MM.1S (cell line): Measurements from ENCODE around the gene PDF.

ENCODE experiments used
- DNase-seq: peaks from one replicate; pipeline ENCODE4 v3.0.0-alpha.2; 2015
- H2AFZ ChIP-seq: fragments of 300-600 bp; sonication (generic); 2 replicates; pipeline ENCODE4 v1.6.0; 2016; ENCODE audit warnings: antibody characterized with exemption, low read length
- H3F3A ChIP-seq: fragments of 300-600 bp; sonication (generic); 2 replicates; pipeline ENCODE4 v1.6.1; 2016; ENCODE audit warnings: mild to moderate bottlenecking, antibody characterized with exemption, low read length, moderate library complexity, mixed read lengths; ENCODE audit not compliant: insufficient read depth
- H3K27ac ChIP-seq: fragments of 300-600 bp; sonication (generic); 2 replicates; pipeline ENCODE4 v1.5.1; 2016; ENCODE audit warnings: mild to moderate bottlenecking, low read length
- H3K27me3 ChIP-seq: fragments of 300-600 bp; sonication (generic); replicated peaks from 2 replicates; pipeline ENCODE4 v1.6.0; 2016; ENCODE audit warnings: low read length; ENCODE audit not compliant: insufficient read depth
- H3K36me3 ChIP-seq: fragments of 300-600 bp; sonication (generic); replicated peaks from 2 replicates; pipeline ENCODE4 v1.6.1; 2016; ENCODE audit warnings: mild to moderate bottlenecking, low read length, mixed read lengths; ENCODE audit not compliant: insufficient read depth
- H3K4me1 ChIP-seq: fragments of 300-600 bp; sonication (generic); 2 replicates; pipeline ENCODE4 v1.6.1; 2016; ENCODE audit warnings: low read length, mixed read lengths
- H3K4me2 ChIP-seq: fragments of 300-600 bp; sonication (generic); 2 replicates; pipeline ENCODE4 v1.6.0; 2016; ENCODE audit warnings: low read depth, low read length
- H3K4me3 ChIP-seq: fragments of 300-600 bp; sonication (generic); 2 replicates; pipeline ENCODE4 v1.5.1; 2016; ENCODE audit warnings: low read length, mixed read lengths
- H3K79me2 ChIP-seq: fragments of 300-600 bp; sonication (generic); 2 replicates; pipeline ENCODE4 v1.6.1; 2016; ENCODE audit warnings: mixed run types, low read length, mixed read lengths
- H3K9ac ChIP-seq: fragments of 300-600 bp; sonication (generic); 2 replicates; pipeline ENCODE4 v1.6.1; 2016; ENCODE audit warnings: low read length, mixed read lengths
- H3K9me2 ChIP-seq: fragments of 300-600 bp; sonication (generic); replicated peaks from 2 replicates; pipeline ENCODE4 v1.6.1; 2016; ENCODE audit warnings: mild to moderate bottlenecking, low read length, mixed read lengths; ENCODE audit not compliant: insufficient read depth
- H3K9me3 ChIP-seq: fragments of 300-600 bp; sonication (generic); replicated peaks from 2 replicates; pipeline ENCODE4 v1.6.1; 2016; ENCODE audit warnings: mild to moderate bottlenecking, low read length, mixed read lengths; ENCODE audit not compliant: insufficient read depth
- H4K20me1 ChIP-seq: fragments of 300-600 bp; sonication (generic); 2 replicates; pipeline ENCODE4 v1.6.1; 2016; ENCODE audit warnings: mild to moderate bottlenecking, low read length, moderate library complexity, mixed read lengths; ENCODE audit not compliant: insufficient read depth
- EZH2 ChIP-seq: fragments of 300-600 bp; sonication (generic); optimal IDR thresholded peaks from 2 replicates; pipeline ENCODE3; 2017; ENCODE audit warnings: low read depth, mild to moderate bottlenecking, antibody characterized with exemption, low read length, mixed read lengths
- EZH2phosphoT487 ChIP-seq: fragments of 300-600 bp; sonication (generic); IDR thresholded peaks from 2 replicates; pipeline ENCODE4 v1.6.1; 2018; ENCODE audit warnings: antibody characterized with exemption, low read length
- TF ChIP-seq, protein P1 (sequence below): fragments of 300-600 bp; sonication (generic); IDR thresholded peaks from 2 replicates; pipeline ENCODE4 v1.5.1; 2016; ENCODE audit warnings: antibody characterized with exemption, low read length, mixed read lengths

PDF gene

DNA sequence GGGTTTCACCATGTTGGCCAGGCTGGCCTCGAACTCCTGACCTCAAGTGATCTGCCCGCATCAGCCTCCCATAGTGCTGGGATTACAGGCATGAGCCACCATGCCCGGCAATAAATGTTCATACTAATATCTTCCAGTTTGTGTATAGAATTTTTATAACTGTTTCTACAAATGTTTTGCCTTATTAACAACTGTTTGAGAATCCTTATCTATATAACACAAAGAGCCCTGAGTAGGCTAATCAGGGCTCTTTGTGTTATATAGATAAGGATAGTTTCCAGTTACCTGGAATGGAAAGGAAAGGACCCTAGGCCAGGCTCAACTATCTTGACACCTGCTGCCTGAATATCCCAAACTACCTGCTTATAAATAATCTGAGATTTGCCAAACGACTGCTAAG, 38.5 kb upstream of the PDF start:
- TF ChIP-seq, protein P1, sequence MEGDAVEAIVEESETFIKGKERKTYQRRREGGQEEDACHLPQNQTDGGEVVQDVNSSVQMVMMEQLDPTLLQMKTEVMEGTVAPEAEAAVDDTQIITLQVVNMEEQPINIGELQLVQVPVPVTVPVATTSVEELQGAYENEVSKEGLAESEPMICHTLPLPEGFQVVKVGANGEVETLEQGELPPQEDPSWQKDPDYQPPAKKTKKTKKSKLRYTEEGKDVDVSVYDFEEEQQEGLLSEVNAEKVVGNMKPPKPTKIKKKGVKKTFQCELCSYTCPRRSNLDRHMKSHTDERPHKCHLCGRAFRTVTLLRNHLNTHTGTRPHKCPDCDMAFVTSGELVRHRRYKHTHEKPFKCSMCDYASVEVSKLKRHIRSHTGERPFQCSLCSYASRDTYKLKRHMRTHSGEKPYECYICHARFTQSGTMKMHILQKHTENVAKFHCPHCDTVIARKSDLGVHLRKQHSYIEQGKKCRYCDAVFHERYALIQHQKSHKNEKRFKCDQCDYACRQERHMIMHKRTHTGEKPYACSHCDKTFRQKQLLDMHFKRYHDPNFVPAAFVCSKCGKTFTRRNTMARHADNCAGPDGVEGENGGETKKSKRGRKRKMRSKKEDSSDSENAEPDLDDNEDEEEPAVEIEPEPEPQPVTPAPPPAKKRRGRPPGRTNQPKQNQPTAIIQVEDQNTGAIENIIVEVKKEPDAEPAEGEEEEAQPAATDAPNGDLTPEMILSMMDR, result no peak
- TF ChIP-seq EZH2 (no peak), EZH2phosphoT487 (no peak)
- Histone ChIP-seq H3F3A (no peaks in the 10 kb centered on the region), H3K27me3 (no peaks in the 10 kb centered on the region), H3K79me2 (0 out of 2 replicates have a peak, but pooled peaks cover 2% of the 10 kb centered on the region), H3K9me2 (no peaks in the 10 kb centered on the region), H3K4me1 (no peaks in the 10 kb centered on the region), H3K4me3 (no peak overlapping the region), H3K27ac (no peak overlapping the region), H3K9ac (no peak overlapping the region), H3K36me3 (peaks cover 9% of the 10 kb centered on the region; the same call in 1 of the 2 replicates), H3K9me3 (no peaks in the 10 kb centered on the region), H4K20me1 (no peaks in the 10 kb centered on the region), H3K4me2 (no peak overlapping the region), H2AFZ (no peak overlapping the region)
- DNase-seq, result no peak

DNA sequence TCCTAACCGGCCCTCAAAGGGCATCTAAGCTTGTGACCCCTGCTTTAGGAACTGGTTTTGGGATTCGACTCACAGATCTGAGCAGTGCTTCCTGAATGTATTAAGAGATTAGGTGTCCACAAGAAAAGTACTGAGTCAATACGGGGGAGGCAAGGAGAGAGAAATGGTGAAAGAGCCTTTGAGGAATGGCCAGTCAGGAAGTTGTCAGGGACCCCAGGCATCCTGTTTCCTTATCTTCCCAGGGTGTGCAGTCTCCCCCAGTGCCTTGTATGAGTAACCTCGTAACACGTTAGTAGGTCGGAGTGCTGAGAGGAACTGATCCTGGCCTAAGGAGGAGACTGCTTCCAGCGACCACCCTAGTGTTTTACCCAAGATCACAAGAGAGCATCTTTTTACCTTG, 37.6 kb upstream of the PDF start:
- H3K9me2 ChIP-seq, result no peaks in the 10 kb centered on the region
- no peak overlapping the region for H3K9ac ChIP-seq
- H3K27me3 ChIP-seq, result no peaks in the 10 kb centered on the region
- H3K27ac ChIP-seq, result no peak overlapping the region
- peaks cover 9% of the 10 kb centered on the region; the same call in 1 of the 2 replicates for H3K36me3 ChIP-seq
- DNase-seq, result no peak
- no peak overlapping the region for H3K4me2 ChIP-seq
- H3K4me3 ChIP-seq, result no peak overlapping the region
- H3K4me1 ChIP-seq, result no peaks in the 10 kb centered on the region
- no peaks in the 10 kb centered on the region for H3K9me3 ChIP-seq
- no peaks in the 10 kb centered on the region for H4K20me1 ChIP-seq
- 0 out of 2 replicates have a peak, but pooled peaks cover 2% of the 10 kb centered on the region for H3K79me2 ChIP-seq
- no peak overlapping the region for H2AFZ ChIP-seq
- TF ChIP-seq, protein P1, result no peak
- TF ChIP-seq EZH2phosphoT487 (no peak), EZH2 (no peak)
- no peaks in the 10 kb centered on the region for H3F3A ChIP-seq

DNA sequence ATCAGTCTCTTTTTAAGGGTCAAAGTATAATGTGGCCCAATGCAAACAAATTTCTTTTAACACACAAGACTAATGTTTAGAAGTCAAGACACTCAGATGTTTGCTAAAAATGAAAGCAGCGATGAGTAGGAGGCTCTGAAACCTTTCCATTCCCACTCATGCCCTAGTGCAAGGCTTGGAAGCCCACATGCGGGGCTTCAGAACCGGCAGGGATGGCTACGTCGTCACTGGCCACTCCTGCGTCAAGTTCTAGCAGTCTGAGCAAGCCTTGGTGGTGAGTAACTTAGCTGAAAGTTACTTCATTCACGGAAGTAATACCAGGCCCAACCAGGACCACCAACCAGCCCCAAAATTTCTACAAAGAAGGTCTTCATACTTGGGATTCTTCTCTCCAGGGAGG, 36.0 kb upstream of the PDF start:
- H3K9ac ChIP-seq, result no peak overlapping the region
- no peak overlapping the region for H2AFZ ChIP-seq
- no peak for DNase-seq
- no peaks in the 10 kb centered on the region for H3K27me3 ChIP-seq
- TF ChIP-seq, protein P1, result no peak
- TF ChIP-seq EZH2phosphoT487 (no peak), EZH2 (no peak)
- H3K27ac ChIP-seq, result no peak overlapping the region
- no peaks in the 10 kb centered on the region for H3K9me3 ChIP-seq
- H3K4me3 ChIP-seq, result no peak overlapping the region
- H3F3A ChIP-seq, result no peaks in the 10 kb centered on the region
- H3K4me1 ChIP-seq, result no peaks in the 10 kb centered on the region
- H4K20me1 ChIP-seq, result no peaks in the 10 kb centered on the region
- no peak overlapping the region for H3K4me2 ChIP-seq
- H3K9me2 ChIP-seq, result no peaks in the 10 kb centered on the region
- H3K36me3 ChIP-seq, result peaks cover 9% of the 10 kb centered on the region; the same call in 1 of the 2 replicates
- no peaks in the 10 kb centered on the region for H3K79me2 ChIP-seq
